H1 (cell line): ENCODE measurements around the gene EXOC2. TPM values are rescaled to one million over a fixed set of nuclear protein-coding genes. Genes with fewer than 3 reads are reported as not detected.

Experiments used
- CTCF ChIA-PET: fragments of 300-600 bp; sonication (Branson Sonifier 250); formaldehyde crosslinking; loops from one replicate; lab custom pipeline; 2021; ENCODE audit not compliant: partially characterized antibody; lab: Charles Lee
- POLR2A ChIA-PET: fragments of 300-600 bp; sonication (Branson Sonifier 250); formaldehyde crosslinking; loops from one replicate; lab custom pipeline; 2021; ENCODE audit warnings: inconsistent platforms; ENCODE audit not compliant: partially characterized antibody; lab: Charles Lee
- DNase-seq, 2 experiments: peaks; one replicate each; pipeline versions ENCODE4 v3.0.0 to v3.0.0-alpha.2; 2010 to 2022; ENCODE audit warnings: low spot score in 2 of 2, low read depth in 1 of 2, mixed read lengths in 1 of 2
- FAIRE-seq: peaks from 2 replicates; lab custom pipeline; 2011; peaks lifted over from hg19 to GRCh38; lab: Jason Lieb, UNC
- H2AFZ ChIP-seq: 2 replicates; pipeline ENCODE4 v1.8.1; 2012; ENCODE audit warnings: low read length, inconsistent platforms
- H2AK5ac ChIP-seq: 2 replicates; pipeline ENCODE4 v1.6.1; 2013; ENCODE audit warnings: low read depth, low read length
- H2BK120ac ChIP-seq: replicated peaks from 2 replicates; pipeline ENCODE3; 2013; ENCODE audit warnings: low read depth, low read length, inconsistent platforms
- H2BK12ac ChIP-seq: 2 replicates; pipeline ENCODE4 v1.6.1; 2013; ENCODE audit warnings: low read depth, low read length
- H2BK15ac ChIP-seq: 2 replicates; pipeline ENCODE4 v1.6.1; 2013; ENCODE audit warnings: low read length
- H2BK20ac ChIP-seq: 2 replicates; pipeline ENCODE4 v1.6.1; 2013; ENCODE audit warnings: low read length
- H2BK5ac ChIP-seq: 2 replicates; pipeline ENCODE4 v1.6.1; 2013; ENCODE audit warnings: low read depth, low read length
- H3K14ac ChIP-seq: 2 replicates; pipeline ENCODE4 v1.6.1; 2013; ENCODE audit warnings: inconsistent platforms; ENCODE audit not compliant: insufficient read length
- H3K18ac ChIP-seq: 2 replicates; pipeline ENCODE4 v1.6.1; 2013; ENCODE audit warnings: low read length; ENCODE audit errors: extremely low read depth
- H3K23ac ChIP-seq: 2 replicates; pipeline ENCODE4 v1.6.1; 2013; ENCODE audit warnings: inconsistent platforms; ENCODE audit not compliant: insufficient read length
- H3K23me2 ChIP-seq: 2 replicates; pipeline ENCODE4 v1.6.1; 2013; ENCODE audit warnings: low read depth, low read length
- H3K27ac ChIP-seq: 2 replicates; pipeline ENCODE4 v1.6.1; 2011; ENCODE audit warnings: low read depth, low read length, inconsistent platforms
- H3K27me3 ChIP-seq, 4 experiments: replicated peaks in 1 of 4; 1 replicate in 1 of 4; 2 replicates in 3 of 4; pipeline versions ENCODE4 v1.6.1 to v1.8.1; 2011 to 2013; ENCODE audit warnings: low read length in 3 of 4, mild to moderate bottlenecking in 3 of 4, inconsistent platforms in 2 of 4, mixed read lengths in 2 of 4, moderate library complexity in 1 of 4; ENCODE audit not compliant: control insufficient read depth in 3 of 4, insufficient read depth in 3 of 4; ENCODE audit errors: extremely low read depth in 1 of 4
- H3K36me3 ChIP-seq, 4 experiments: 2 replicates each; pipeline versions ENCODE4 v1.6.1 to v1.8.1; 2011 to 2013; ENCODE audit warnings: mild to moderate bottlenecking in 4 of 4, low read length in 3 of 4, moderate library complexity in 2 of 4, control low read depth in 1 of 4, inconsistent platforms in 1 of 4; ENCODE audit not compliant: insufficient read depth in 4 of 4, control insufficient read depth in 2 of 4
- H3K4ac ChIP-seq: replicated peaks from 2 replicates; pipeline ENCODE3; 2013; ENCODE audit warnings: low read length, low read depth, mixed read lengths, inconsistent platforms; ENCODE audit not compliant: insufficient read length
- H3K4me1 ChIP-seq, 4 experiments: replicated peaks in 1 of 4; 1 replicate in 1 of 4; 2 replicates in 3 of 4; pipeline versions ENCODE4 v1.6.1 to v1.8.1; 2011 to 2013; ENCODE audit warnings: low read length in 3 of 4, inconsistent platforms in 2 of 4, mixed read lengths in 1 of 4; ENCODE audit not compliant: insufficient read depth in 4 of 4, control insufficient read depth in 3 of 4
- H3K4me2 ChIP-seq, 2 experiments: 2 replicates each; pipeline versions ENCODE4 v1.6.1 to v1.8.1; 2011 to 2013; ENCODE audit warnings: low read depth in 2 of 2, low read length in 2 of 2, control low read depth in 1 of 2, inconsistent platforms in 1 of 2, mild to moderate bottlenecking in 1 of 2; ENCODE audit not compliant: insufficient read depth in 1 of 2
- H3K4me3 ChIP-seq, 4 experiments: fragments of 200-600, 300-600 bp in 1 of 4; sonication (generic), shearing (Covaris generic), sonication (Bioruptor Twin) in 1 of 4; 2 replicates each; pipeline versions ENCODE4 v1.5.1 to v1.8.1; 2011 to 2016; ENCODE audit warnings: low read length in 4 of 4, low read depth in 3 of 4, control low read depth in 2 of 4, inconsistent platforms in 2 of 4, mild to moderate bottlenecking in 2 of 4, mixed read lengths in 1 of 4, moderate library complexity in 1 of 4; ENCODE audit not compliant: insufficient read depth in 2 of 4; ENCODE audit errors: extremely low read depth in 1 of 4
- H3K56ac ChIP-seq: replicated peaks from 2 replicates; pipeline ENCODE3; 2013; ENCODE audit warnings: low read depth, mild to moderate bottlenecking, mixed read lengths, low read length, inconsistent platforms; ENCODE audit not compliant: insufficient read length
- H3K79me1 ChIP-seq: 2 replicates; pipeline ENCODE4 v1.6.1; 2013; ENCODE audit warnings: low read depth, low read length, control low read depth
- H3K79me2 ChIP-seq, 2 experiments: 2 replicates each; pipeline versions ENCODE4 v1.6.1 to v1.8.1; 2012 to 2013; ENCODE audit warnings: low read length in 2 of 2, mild to moderate bottlenecking in 2 of 2, inconsistent platforms in 1 of 2; ENCODE audit not compliant: insufficient read depth in 2 of 2, control insufficient read depth in 1 of 2
- H3K9ac ChIP-seq, 4 experiments: replicated peaks in 1 of 4; 1 replicate in 1 of 4; 2 replicates in 3 of 4; pipeline versions ENCODE4 v1.6.1 to v1.8.1; 2011 to 2013; ENCODE audit warnings: low read depth in 3 of 4, low read length in 3 of 4, control low read depth in 2 of 4, mild to moderate bottlenecking in 2 of 4, moderate library complexity in 2 of 4, inconsistent platforms in 1 of 4; ENCODE audit errors: extremely low read depth in 1 of 4
- H3K9me3 ChIP-seq, 2 experiments: 2 replicates each; pipeline versions ENCODE4 v1.6.1 to v1.8.1; 2012 to 2013; ENCODE audit warnings: mild to moderate bottlenecking in 2 of 2, moderate library complexity in 2 of 2, control low read depth in 1 of 2, inconsistent platforms in 1 of 2, low read depth in 1 of 2, low read length in 1 of 2, mixed read lengths in 1 of 2; ENCODE audit not compliant: insufficient read depth in 2 of 2
- H4K20me1 ChIP-seq, 2 experiments: replicated peaks in 1 of 2; 2 replicates each; pipeline versions ENCODE3 to v1.8.1; 2011 to 2013; ENCODE audit warnings: inconsistent platforms in 2 of 2, low read length in 2 of 2, mild to moderate bottlenecking in 1 of 2; ENCODE audit not compliant: insufficient read depth in 2 of 2, control insufficient read depth in 1 of 2
- H4K5ac ChIP-seq: 2 replicates; pipeline ENCODE4 v1.6.1; 2013; ENCODE audit warnings: low read length, low read depth, mixed read lengths, inconsistent platforms; ENCODE audit not compliant: insufficient read length
- H4K8ac ChIP-seq: 2 replicates; pipeline ENCODE4 v1.8.0; 2013; ENCODE audit warnings: mild to moderate bottlenecking, moderate library complexity, low read length, inconsistent platforms; ENCODE audit not compliant: insufficient read depth; ENCODE audit errors: extremely low read depth
- H4K91ac ChIP-seq: replicated peaks from 2 replicates; pipeline ENCODE3; 2013; ENCODE audit warnings: low read length, mixed read lengths, inconsistent platforms; ENCODE audit not compliant: insufficient read length
- ATF3 ChIP-seq: IDR thresholded peaks from 2 replicates; pipeline ENCODE4 v1.6.1; 2011; ENCODE audit warnings: low read depth, mild to moderate bottlenecking, low read length; ENCODE audit not compliant: insufficient read depth
- CHD2 ChIP-seq: IDR thresholded peaks from 2 replicates; pipeline ENCODE4 v1.6.1; 2012; ENCODE audit warnings: low read length, improper control_type of control experiment
- EZH2 ChIP-seq: fragments of 200-600 bp; sonication (generic); IDR thresholded peaks from 2 replicates; pipeline ENCODE4 v1.7.1; 2012; ENCODE audit warnings: low read depth, mild to moderate bottlenecking, moderate library complexity, low read length, inconsistent platforms; ENCODE audit not compliant: severe bottlenecking
- HDAC6 ChIP-seq: IDR thresholded peaks from one replicate; pipeline ENCODE4 v1.7.1; 2012; ENCODE audit warnings: low read depth, mild to moderate bottlenecking, inconsistent platforms, low read length, moderate library complexity
- KDM5A ChIP-seq: fragments of 200-600 bp; IDR thresholded peaks from 2 replicates; pipeline ENCODE4 v1.7.1; 2012; ENCODE audit warnings: mild to moderate bottlenecking, low read length, inconsistent platforms, mixed read lengths
- POLR2AphosphoS5 ChIP-seq: IDR thresholded peaks from 2 replicates; pipeline ENCODE4 v1.6.1; 2011; ENCODE audit warnings: low read depth, low read length
- SIN3A ChIP-seq, 2 experiments: IDR thresholded peaks in 1 of 2; conservative IDR thresholded peaks in 1 of 2; 2 replicates each; pipeline ENCODE4 v1.6.1; 2011 to 2012; ENCODE audit warnings: low read length in 2 of 2, improper control_type of control experiment in 1 of 2, low read depth in 1 of 2, mild to moderate bottlenecking in 1 of 2
- SP4 ChIP-seq: IDR thresholded peaks from 2 replicates; pipeline ENCODE4 v1.6.1; 2012; ENCODE audit warnings: low read length, inconsistent platforms
- WGBS, 2 experiments: shearing (Covaris generic) in 1 of 2; methylation state at CpG; one replicate each; pipeline versions ENCODE4 v1.1.6 to v1.1.7; 2013 to 2015; ENCODE audit warnings: low lambda C conversion rate in 2 of 2, mixed read lengths in 2 of 2, inconsistent platforms in 1 of 2, low coverage in 1 of 2, missing lambda C conversion rate in 1 of 2; ENCODE audit not compliant: insufficient replicate concordance in 2 of 2, insufficient coverage in 1 of 2, insufficient read length in 1 of 2; ENCODE audit errors: extremely low coverage in 1 of 2, missing lambda C conversion rate in 1 of 2; 5-methylcytosine and 5-hydroxymethylcytosine counted together
- polyA plus RNA-seq, 7 experiments: library from polyadenylated mRNA; depleted of rRNA in 3 of 7; stranded (reverse) in 5 of 7; unstranded in 2 of 7; fragments of >200 nt in 5 of 7; fragments of 200-250 nt in 2 of 7; gene quantifications; 1 replicate in 5 of 7; 2 replicates in 1 of 7; 4 replicates in 1 of 7; pipeline versions ENCODE4 v1.2.1 to v1.2.3, GENCODE V29; 2011 to 2013; ENCODE audit warnings: missing spikeins in 2 of 7, mixed read lengths in 2 of 7
- total RNA-seq: library from RNA; stranded (reverse); fragmentation: NEBNext Ultra II Directional; extraction: Animal tissue kit (Norgen Biotek cat#: 25700); gene quantifications from 2 replicates; pipeline ENCODE4 v1.2.1, GENCODE V29; 2021

The EXOC2 gene
- total and polyA plus RNA-seq, 2 of the 8 experiments (the other 6 are each of a cell fraction or from before 2014, with no cell fraction given): 25.5 to 44.4 TPM

- no peak for FAIRE-seq
- TF ChIP-seq KDM5A (no peak), POLR2AphosphoS5 (no peak), SP4 (no peak), ATF3 (no peak), SIN3A (conservative IDR thresholded peaks at IDR 0.05 in 1 of 2, IDR thresholded peaks at IDR 0.05 in 1 of 2; ENCODE audit: low read depth in 1 of 2, low read length in 2 of 2) (no peak), EZH2 (no peak), HDAC6 (no peak), CHD2 (no peak)
- TF ChIP-seq, all 59 proteins: peak for 0
- H3K36me3 ChIP-seq: no peaks in the 10 kb centered on the region
- no peak overlapping the region for H3K23ac ChIP-seq
- no peak overlapping the region for H3K18ac ChIP-seq
- ChIA-PET POLR2A (interaction anchor here (0.7 kb wide), 1 partner anchor 22 kb away, joined by 3 read pairs; no protein-coding TSS in a partner anchor), CTCF (interaction anchor here (0.6 to 1.8 kb wide), 4 partner anchors 12 to 107 kb away, joined by 3 to 4 read pairs (median 3); no protein-coding TSS in a partner anchor)
- no peak overlapping the region for H2BK12ac ChIP-seq
- no peaks in the 10 kb centered on the region for H3K79me2 ChIP-seq
- DNase-seq: no peak
- H2BK120ac ChIP-seq: no peak overlapping the region
- WGBS, 2 experiments: 89% methylated on average over 3 of the region's 3 CpGs; no CpG with 5 or more reads in 1 of the 2 experiments
- no peak overlapping the region for H2AFZ ChIP-seq
- no peaks in the 10 kb centered on the region for H3K9me3 ChIP-seq
- H4K20me1 ChIP-seq: no peaks in the 10 kb centered on the region
- no peaks in the 10 kb centered on the region for H3K79me1 ChIP-seq
- H2BK15ac ChIP-seq: no peak overlapping the region
- no peak overlapping the region for H3K4me3 ChIP-seq
- H2AK5ac ChIP-seq: no peak overlapping the region
- H3K4me2 ChIP-seq: no peak overlapping the region; a peak in 1 of 4 replicates
- H3K23me2 ChIP-seq: no peaks in the 10 kb centered on the region
- no peak overlapping the region for H4K91ac ChIP-seq
- no peak overlapping the region for H3K4ac ChIP-seq
- no peak overlapping the region for H2BK5ac ChIP-seq
- H3K14ac ChIP-seq: no peak overlapping the region
- no peak overlapping the region for H4K8ac ChIP-seq
- no peaks in the 10 kb centered on the region for H3K27me3 ChIP-seq
- H3K56ac ChIP-seq: no peak overlapping the region
- no peak overlapping the region for H3K27ac ChIP-seq
- H3K4me1 ChIP-seq: peaks cover 2 to 15% (median 10%) of the 10 kb centered on the region in 4 experiments; a peak in 5 of 7 replicates
- no peak overlapping the region for H2BK20ac ChIP-seq
- H3K9ac ChIP-seq: no peak overlapping the region
- H4K5ac ChIP-seq: no peak overlapping the region
These were observed 7.6 kb upstream of the EXOC2 start for GRCh38 chr6:700490-700889.
